Measurements from ENCODE around the gene DNAJB7.

DNA sequence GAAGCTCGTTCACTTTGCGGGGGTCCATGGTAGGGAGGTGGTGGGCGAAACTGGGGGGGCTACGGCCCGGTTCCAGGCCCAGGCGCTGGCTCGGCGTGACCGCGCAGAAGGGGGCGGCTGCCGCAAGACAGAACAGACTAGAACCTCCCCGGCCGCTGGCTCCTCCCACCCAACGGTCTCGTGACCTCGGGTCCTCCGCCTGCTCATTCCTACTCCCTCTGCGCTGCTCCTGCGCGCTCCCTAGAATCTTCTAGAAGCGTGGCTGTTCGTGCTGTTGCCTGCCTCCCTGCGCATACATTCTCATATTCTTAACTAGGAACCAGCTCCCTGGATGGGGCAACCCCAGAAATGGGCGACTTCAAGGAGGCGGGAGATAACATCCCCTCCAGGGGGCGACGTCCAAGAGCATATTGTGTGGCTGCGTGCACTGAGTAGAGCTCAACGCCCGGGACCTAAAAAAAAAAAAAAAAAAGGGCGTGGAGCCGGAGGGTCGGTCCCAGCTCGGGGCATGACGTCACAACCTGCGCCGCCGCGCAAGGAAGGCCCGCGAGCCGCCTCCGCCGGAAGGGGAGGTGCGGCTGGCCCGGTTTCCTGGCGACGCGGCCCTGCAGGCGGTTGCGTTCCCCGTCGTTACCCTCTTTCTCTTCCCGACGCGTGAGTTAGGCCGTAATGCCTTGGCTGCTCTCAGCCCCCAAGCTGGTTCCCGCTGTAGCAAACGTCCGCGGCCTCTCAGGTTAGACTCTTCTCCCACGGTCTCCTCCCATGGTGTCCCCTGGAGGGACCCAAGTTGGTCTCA lies 5.2 kb downstream of the DNAJB7 start, which contains the start of the genes ST13 and XPNPEP3:
- TF ChIP-seq GABPA (IDR thresholded peaks at IDR 0.05 in 1 of 2, conservative IDR thresholded peaks at IDR 0.05 in 1 of 2) = peak; percentile 70 to 93
- peak; percentile 20 to 21 for TF ChIP-seq RXRA (IDR thresholded peaks at IDR 0.05)
- TF ChIP-seq, protein P1, sequence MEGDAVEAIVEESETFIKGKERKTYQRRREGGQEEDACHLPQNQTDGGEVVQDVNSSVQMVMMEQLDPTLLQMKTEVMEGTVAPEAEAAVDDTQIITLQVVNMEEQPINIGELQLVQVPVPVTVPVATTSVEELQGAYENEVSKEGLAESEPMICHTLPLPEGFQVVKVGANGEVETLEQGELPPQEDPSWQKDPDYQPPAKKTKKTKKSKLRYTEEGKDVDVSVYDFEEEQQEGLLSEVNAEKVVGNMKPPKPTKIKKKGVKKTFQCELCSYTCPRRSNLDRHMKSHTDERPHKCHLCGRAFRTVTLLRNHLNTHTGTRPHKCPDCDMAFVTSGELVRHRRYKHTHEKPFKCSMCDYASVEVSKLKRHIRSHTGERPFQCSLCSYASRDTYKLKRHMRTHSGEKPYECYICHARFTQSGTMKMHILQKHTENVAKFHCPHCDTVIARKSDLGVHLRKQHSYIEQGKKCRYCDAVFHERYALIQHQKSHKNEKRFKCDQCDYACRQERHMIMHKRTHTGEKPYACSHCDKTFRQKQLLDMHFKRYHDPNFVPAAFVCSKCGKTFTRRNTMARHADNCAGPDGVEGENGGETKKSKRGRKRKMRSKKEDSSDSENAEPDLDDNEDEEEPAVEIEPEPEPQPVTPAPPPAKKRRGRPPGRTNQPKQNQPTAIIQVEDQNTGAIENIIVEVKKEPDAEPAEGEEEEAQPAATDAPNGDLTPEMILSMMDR (IDR thresholded peaks at IDR 0.05; ENCODE audit: low read depth, low read length, missing input control) = peak; percentile 13
- peak; percentile 76 for TF ChIP-seq SP1 (IDR thresholded peaks at IDR 0.05)
- TF ChIP-seq TAF1 (conservative IDR thresholded peaks at IDR 0.05) = no peak
- no peak for TF ChIP-seq FOXA2 (IDR thresholded peaks at IDR 0.05)
- TF ChIP-seq, protein P2, sequence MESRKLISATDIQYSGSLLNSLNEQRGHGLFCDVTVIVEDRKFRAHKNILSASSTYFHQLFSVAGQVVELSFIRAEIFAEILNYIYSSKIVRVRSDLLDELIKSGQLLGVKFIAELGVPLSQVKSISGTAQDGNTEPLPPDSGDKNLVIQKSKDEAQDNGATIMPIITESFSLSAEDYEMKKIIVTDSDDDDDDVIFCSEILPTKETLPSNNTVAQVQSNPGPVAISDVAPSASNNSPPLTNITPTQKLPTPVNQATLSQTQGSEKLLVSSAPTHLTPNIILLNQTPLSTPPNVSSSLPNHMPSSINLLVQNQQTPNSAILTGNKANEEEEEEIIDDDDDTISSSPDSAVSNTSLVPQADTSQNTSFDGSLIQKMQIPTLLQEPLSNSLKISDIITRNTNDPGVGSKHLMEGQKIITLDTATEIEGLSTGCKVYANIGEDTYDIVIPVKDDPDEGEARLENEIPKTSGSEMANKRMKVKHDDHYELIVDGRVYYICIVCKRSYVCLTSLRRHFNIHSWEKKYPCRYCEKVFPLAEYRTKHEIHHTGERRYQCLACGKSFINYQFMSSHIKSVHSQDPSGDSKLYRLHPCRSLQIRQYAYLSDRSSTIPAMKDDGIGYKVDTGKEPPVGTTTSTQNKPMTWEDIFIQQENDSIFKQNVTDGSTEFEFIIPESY (IDR thresholded peaks at IDR 0.05) = peak; percentile 52
- TF ChIP-seq, protein P3, sequence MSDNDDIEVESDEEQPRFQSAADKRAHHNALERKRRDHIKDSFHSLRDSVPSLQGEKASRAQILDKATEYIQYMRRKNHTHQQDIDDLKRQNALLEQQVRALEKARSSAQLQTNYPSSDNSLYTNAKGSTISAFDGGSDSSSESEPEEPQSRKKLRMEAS (IDR thresholded peaks at IDR 0.05) = peak; percentile 85
- TF ChIP-seq RAD21 (IDR thresholded peaks at IDR 0.05) = peak in 1 of 2 donors; percentile 9
- no peak for TF ChIP-seq HNF4A (conservative IDR thresholded peaks at IDR 0.05)

Measured in liver (tissue), 3 donors.